K562 (cell line): Measurements from ENCODE around the gene SERPINE1. TPM values are rescaled to one million over a fixed set of nuclear protein-coding genes. Genes with fewer than 3 reads are reported as not detected.

Source experiments
- C11orf30 ChIP-seq: fragments of 450-650 bp; IDR thresholded peaks from 2 replicates; pipeline ENCODE4 v1.6.1; 2016; ENCODE audit warnings: low read depth, mild to moderate bottlenecking
- CBX1 ChIP-seq: sonication (generic); IDR thresholded peaks from 2 replicates; pipeline ENCODE4 v1.6.1; 2016; ENCODE audit warnings: antibody characterized with exemption, low read depth, mild to moderate bottlenecking
- CBX5 ChIP-seq: IDR thresholded peaks from 2 replicates; pipeline ENCODE4 v1.6.1; 2014; ENCODE audit warnings: low read depth, borderline replicate concordance
- COPS2 ChIP-seq: fragments of 450-650 bp; conservative IDR thresholded peaks from 2 replicates; pipeline ENCODE4 v1.6.1; 2016; ENCODE audit warnings: mild to moderate bottlenecking, moderate library complexity
- ETV5 ChIP-seq: sonication (generic); formaldehyde crosslinking; IDR thresholded peaks from 2 replicates; pipeline ENCODE4 v1.4.0; 2020; ENCODE audit warnings: low read depth, mild to moderate bottlenecking, missing genetic modification reagents
- FOXJ3 ChIP-seq: sonication (generic); formaldehyde crosslinking; IDR thresholded peaks from 2 replicates; pipeline ENCODE4 v1.4.0; 2020; ENCODE audit warnings: mild to moderate bottlenecking, missing genetic modification reagents
- GABPB2 ChIP-seq: fragments of 250-450 bp; sonication (Bioruptor Pico); conservative IDR thresholded peaks from 2 replicates; pipeline ENCODE4 v1.5.1; 2021; ENCODE audit warnings: mild to moderate bottlenecking
- HDAC8 ChIP-seq: fragments of 450-650 bp; IDR thresholded peaks from 2 replicates; pipeline ENCODE4 v1.6.1; 2016; ENCODE audit warnings: mild to moderate bottlenecking, missing genetic modification characterization, moderate library complexity, missing compliant biosample characterization
- HLTF ChIP-seq: fragments of 450-650 bp; IDR thresholded peaks from 2 replicates; pipeline ENCODE4 v1.6.1; 2016
- HNRNPLL ChIP-seq: fragments of 200-400 bp; formaldehyde crosslinking; IDR thresholded peaks from 2 replicates; pipeline ENCODE4 v1.6.1; 2017; ENCODE audit warnings: low read length, low read depth, mild to moderate bottlenecking; ENCODE audit not compliant: poor library complexity, severe bottlenecking
- IFI16 ChIP-seq: fragments of 250-450 bp; sonication (Bioruptor Pico); IDR thresholded peaks from 2 replicates; pipeline ENCODE4 v2.1.2; 2022; ENCODE audit warnings: mild to moderate bottlenecking, inconsistent platforms
- MLLT1 ChIP-seq, 2 experiments: fragments of 450-650 bp; IDR thresholded peaks; 2 replicates each; pipeline ENCODE4 v1.6.1; 2016
- NFIC ChIP-seq: fragments of 450-650 bp; IDR thresholded peaks from 2 replicates; pipeline ENCODE4 v1.6.1; 2017; ENCODE audit warnings: mild to moderate bottlenecking, inconsistent platforms
- SIN3A ChIP-seq, 2 experiments: fragments of 150-350 bp in 1 of 2; IDR thresholded peaks; 2 replicates each; pipeline ENCODE4 v1.6.1; 2011 to 2016; ENCODE audit warnings: borderline replicate concordance in 2 of 2, low read depth in 2 of 2, low read length in 2 of 2, mild to moderate bottlenecking in 2 of 2, moderate library complexity in 2 of 2; ENCODE audit not compliant: control insufficient read depth in 1 of 2
- SMARCC2 ChIP-seq: fragments of 450-650 bp; IDR thresholded peaks from 2 replicates; pipeline ENCODE4 v1.6.1; 2017; ENCODE audit warnings: antibody characterized with exemption, moderate library complexity, mild to moderate bottlenecking, low read depth
- SMC3 ChIP-seq: conservative IDR thresholded peaks from 2 replicates; pipeline ENCODE4 v1.6.1; 2011; ENCODE audit warnings: low read depth, low read length, improper control_type of control experiment; ENCODE audit not compliant: insufficient read depth
- SRSF7 ChIP-seq: fragments of 200-400 bp; formaldehyde crosslinking; optimal IDR thresholded peaks from 2 replicates; pipeline ENCODE3; 2017; ENCODE audit warnings: mild to moderate bottlenecking, low read depth, low read length
- ZNF146 ChIP-seq: IDR thresholded peaks from one replicate; pipeline ENCODE4 v1.6.1; 2018; ENCODE audit warnings: missing compliant biosample characterization; ENCODE audit not compliant: unreplicated experiment
- ZNF197 ChIP-seq: fragments of 200-800 bp; sonication (Bioruptor generic); IDR thresholded peaks from 2 replicates; pipeline ENCODE4 v1.6.1; 2016; ENCODE audit warnings: low read depth, missing genetic modification characterization, missing compliant biosample characterization
- ZNF316 ChIP-seq: fragments of 450-650 bp; IDR thresholded peaks from 2 replicates; pipeline ENCODE4 v1.6.1; 2016
- polyA plus RNA-seq, 8 experiments: library from polyadenylated mRNA; depleted of rRNA in 4 of 8; stranded (reverse) in 5 of 8; unstranded in 3 of 8; fragments of >200 nt; fragmentation: Nextera tagmentation in 2 of 8; fragmentation: Illumina TruSeq in 1 of 8; extraction: Ambion mirVana in 2 of 8; extraction: Trizol in 1 of 8; gene quantifications; 2 replicates each; pipeline versions ENCODE4 v1.2.1 to v1.2.3, GENCODE V29; 2011 to 2014; ENCODE audit warnings: inconsistent platforms in 1 of 8, missing spikeins in 1 of 8
- total RNA-seq, 7 experiments: library from RNA; depleted of rRNA in 6 of 7; stranded (reverse); fragments of >200 nt in 6 of 7; fragmentation: Illumina TruSeq in 2 of 7; extraction: Trizol in 2 of 7; gene quantifications; 2 replicates each; pipeline versions ENCODE4 v1.2.1 to v1.2.3, GENCODE V29; 2011 to 2021; ENCODE audit warnings: low replicate concordance in 1 of 7
- TF ChIP-seq, protein P1 (sequence below): fragments of 250-450 bp; sonication (Bioruptor Pico); IDR thresholded peaks from 2 replicates; pipeline ENCODE4 v1.4.0; 2020; ENCODE audit warnings: mild to moderate bottlenecking, moderate library complexity, borderline replicate concordance
- TF ChIP-seq, protein P2 (sequence below): sonication (generic); formaldehyde crosslinking; IDR thresholded peaks from 2 replicates; pipeline ENCODE4 v1.8.0; 2022; ENCODE audit warnings: mild to moderate bottlenecking, missing genetic modification reagents

Gene SERPINE1
- total and polyA plus RNA-seq, 9 of the 15 experiments (the other 6 are each of a cell fraction or from before 2014, with no cell fraction given) = 0.22 to 4.8 (median 0.91) TPM

DNA sequence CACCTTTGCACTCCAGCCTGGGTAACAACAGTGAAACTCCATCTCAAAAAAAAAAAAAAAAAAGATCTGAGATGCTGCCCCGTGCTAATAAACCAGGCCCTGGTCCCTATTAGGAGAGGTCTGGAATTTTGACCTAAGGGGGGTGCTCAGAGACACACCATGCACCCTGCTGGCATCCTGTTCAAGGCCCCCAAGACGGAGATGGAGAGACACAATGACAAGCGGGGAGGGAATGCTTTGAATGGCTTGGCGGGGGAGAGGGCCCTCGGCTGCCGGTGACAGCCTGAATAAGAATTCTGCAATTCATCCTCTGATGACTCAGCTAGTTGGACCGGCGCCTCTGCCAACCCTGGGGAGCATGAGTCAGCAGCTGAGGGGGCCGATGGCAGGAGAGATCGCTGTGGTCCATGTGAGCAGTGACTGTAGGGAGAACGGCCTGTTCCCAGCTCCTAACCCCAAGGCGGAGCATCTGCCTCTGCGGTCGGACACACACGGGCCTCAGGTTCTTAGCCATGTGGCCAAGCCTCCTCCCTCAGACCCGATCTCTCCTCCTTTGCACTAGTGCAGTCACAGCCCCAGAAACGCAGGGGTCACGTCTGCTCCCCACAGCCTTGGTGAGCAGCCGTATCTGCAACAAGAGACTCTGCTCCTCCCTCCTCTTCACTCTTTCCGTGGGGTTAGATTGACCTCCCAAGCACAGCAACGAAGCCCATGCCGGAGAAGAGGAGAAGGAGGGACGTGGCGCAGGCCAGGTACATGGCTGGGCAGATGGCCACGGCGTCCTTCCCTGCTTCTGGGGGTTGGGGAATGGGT lies 26.7 kb upstream of the SERPINE1 start (continued):
- TF ChIP-seq, protein P1, sequence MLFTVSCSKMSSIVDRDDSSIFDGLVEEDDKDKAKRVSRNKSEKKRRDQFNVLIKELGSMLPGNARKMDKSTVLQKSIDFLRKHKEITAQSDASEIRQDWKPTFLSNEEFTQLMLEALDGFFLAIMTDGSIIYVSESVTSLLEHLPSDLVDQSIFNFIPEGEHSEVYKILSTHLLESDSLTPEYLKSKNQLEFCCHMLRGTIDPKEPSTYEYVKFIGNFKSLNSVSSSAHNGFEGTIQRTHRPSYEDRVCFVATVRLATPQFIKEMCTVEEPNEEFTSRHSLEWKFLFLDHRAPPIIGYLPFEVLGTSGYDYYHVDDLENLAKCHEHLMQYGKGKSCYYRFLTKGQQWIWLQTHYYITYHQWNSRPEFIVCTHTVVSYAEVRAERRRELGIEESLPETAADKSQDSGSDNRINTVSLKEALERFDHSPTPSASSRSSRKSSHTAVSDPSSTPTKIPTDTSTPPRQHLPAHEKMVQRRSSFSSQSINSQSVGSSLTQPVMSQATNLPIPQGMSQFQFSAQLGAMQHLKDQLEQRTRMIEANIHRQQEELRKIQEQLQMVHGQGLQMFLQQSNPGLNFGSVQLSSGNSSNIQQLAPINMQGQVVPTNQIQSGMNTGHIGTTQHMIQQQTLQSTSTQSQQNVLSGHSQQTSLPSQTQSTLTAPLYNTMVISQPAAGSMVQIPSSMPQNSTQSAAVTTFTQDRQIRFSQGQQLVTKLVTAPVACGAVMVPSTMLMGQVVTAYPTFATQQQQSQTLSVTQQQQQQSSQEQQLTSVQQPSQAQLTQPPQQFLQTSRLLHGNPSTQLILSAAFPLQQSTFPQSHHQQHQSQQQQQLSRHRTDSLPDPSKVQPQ (CRISPR knock-in tag) = peak; percentile 88
- TF ChIP-seq IFI16 (CRISPR knock-in tag) = no peak
- TF ChIP-seq ZNF197 (CRISPR knock-in tag) = peak; percentile 35; the same call in 1 of the 2 replicates
- no peak for TF ChIP-seq COPS2
- TF ChIP-seq SMC3 = 0 out of 2 replicates have a peak, but pooled peaks have one; percentile 6
- TF ChIP-seq SRSF7 = no peak
- TF ChIP-seq FOXJ3 (CRISPR knock-in tag) = no peak
- peak in 1 of 2 experiments; percentile 52; a peak in 1 of 4 replicates for TF ChIP-seq SIN3A (IDR thresholded peaks at IDR 0.05; ENCODE audit: borderline replicate concordance in 2 of 2, control insufficient read depth in 1 of 2, low read depth in 2 of 2, low read length in 2 of 2)
- peak; percentile 100 for TF ChIP-seq ZNF316
- peak; percentile 90 for TF ChIP-seq NFIC
- peak; percentile 97 for TF ChIP-seq SMARCC2
- TF ChIP-seq HNRNPLL = no peak
- no peak for TF ChIP-seq ZNF146
- 0 out of 2 replicates have a peak, but pooled peaks have one; percentile 46 for TF ChIP-seq GABPB2
- TF ChIP-seq ETV5 (CRISPR knock-in tag) = peak; percentile 55; the same call in 1 of the 2 replicates
- no peak for TF ChIP-seq CBX1
- peak; percentile 100 for TF ChIP-seq C11orf30
- peak; percentile 72; the same call in 1 of the 2 replicates for TF ChIP-seq HLTF
- TF ChIP-seq, protein P2, sequence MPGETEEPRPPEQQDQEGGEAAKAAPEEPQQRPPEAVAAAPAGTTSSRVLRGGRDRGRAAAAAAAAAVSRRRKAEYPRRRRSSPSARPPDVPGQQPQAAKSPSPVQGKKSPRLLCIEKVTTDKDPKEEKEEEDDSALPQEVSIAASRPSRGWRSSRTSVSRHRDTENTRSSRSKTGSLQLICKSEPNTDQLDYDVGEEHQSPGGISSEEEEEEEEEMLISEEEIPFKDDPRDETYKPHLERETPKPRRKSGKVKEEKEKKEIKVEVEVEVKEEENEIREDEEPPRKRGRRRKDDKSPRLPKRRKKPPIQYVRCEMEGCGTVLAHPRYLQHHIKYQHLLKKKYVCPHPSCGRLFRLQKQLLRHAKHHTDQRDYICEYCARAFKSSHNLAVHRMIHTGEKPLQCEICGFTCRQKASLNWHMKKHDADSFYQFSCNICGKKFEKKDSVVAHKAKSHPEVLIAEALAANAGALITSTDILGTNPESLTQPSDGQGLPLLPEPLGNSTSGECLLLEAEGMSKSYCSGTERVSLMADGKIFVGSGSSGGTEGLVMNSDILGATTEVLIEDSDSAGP (CRISPR knock-in tag) = no peak
- no peak for TF ChIP-seq CBX5
- no peak for TF ChIP-seq HDAC8 (tag)
- TF ChIP-seq MLLT1 (IDR thresholded peaks at IDR 0.05) = peak; percentile 20 to 55; a peak in 1 of 4 replicates
